ENCODE data around the gene ZNF383. TPM values are rescaled to one million over a fixed set of nuclear protein-coding genes. Genes with fewer than 3 reads are reported as not detected.
"Not testable (repeated sequence)": the region's sequence is repeated elsewhere in the genome, so short reads cannot be mapped to it uniquely, and the experiment has no call there.

The ZNF383 gene
- total and polyA plus RNA-seq, 2 of the 4 experiments (the other 2 are of a cell fraction), result 2.4 to 4.5 TPM

DNA sequence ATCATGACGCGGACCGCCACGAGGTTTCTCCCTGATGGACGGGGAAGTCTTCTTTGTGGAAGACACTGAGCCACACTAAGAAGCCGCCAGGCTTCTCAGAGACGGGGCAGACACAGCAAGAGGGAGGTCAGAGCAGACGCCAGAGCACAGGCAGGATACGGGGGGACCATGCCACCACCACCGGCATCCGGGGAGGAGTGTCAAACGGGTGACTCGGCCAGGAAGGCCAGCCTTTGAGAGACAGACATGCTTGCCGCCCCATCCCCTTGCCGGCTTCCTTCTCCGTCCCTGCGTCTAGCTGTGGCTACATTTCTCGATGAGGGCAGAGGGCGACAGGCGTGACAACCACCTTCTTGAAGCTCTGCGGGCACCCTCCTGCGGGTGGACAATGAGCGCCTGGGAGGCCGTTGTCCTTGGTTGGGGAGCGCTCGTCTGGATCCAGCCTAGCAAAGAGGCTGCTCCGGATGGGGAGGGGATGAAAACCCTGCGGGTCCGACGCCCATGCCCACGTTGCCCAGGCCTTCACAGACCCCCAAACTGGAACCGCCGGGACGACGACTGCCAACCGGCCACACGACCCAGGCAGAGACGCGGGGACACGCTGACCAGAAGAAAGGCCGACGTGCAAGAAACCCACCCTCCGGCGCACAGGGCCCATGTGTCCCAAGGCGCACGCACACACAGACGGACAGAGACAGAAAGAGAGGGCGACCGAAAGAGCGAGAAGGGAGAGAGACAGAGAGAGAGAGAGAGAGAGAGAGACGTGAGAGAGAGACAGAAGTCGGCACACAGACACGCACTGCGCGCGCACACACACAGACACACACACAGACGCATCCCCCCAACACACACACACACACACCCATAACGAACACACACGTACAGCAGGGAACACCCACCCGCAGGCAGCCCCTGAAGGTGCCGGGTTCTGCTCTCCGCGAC, 75.3 kb downstream of the ZNF383 start:
- BruUV-seq (replicated peaks); H3K36me3 ChIP-seq (ENCODE audit: control insufficient read depth, insufficient read depth, low read length); H3K56ac ChIP-seq (ENCODE audit: extremely low read depth, insufficient read depth, low read length); H2AK5ac ChIP-seq (ENCODE audit: low read depth, low read length); H2BK15ac ChIP-seq (ENCODE audit: low read depth, low read length); intact Hi-C loops (cut with micrococcal nuclease); DNase-seq; POLR2A ChIA-PET (ENCODE audit: unreplicated experiment); H4K5ac ChIP-seq (ENCODE audit: low read depth, low read length); H3K4me1 ChIP-seq (ENCODE audit: control insufficient read depth, insufficient read depth, low read length); CTCF ChIA-PET; H2AFZ ChIP-seq (replicated peaks; ENCODE audit: low read length, poor library complexity); H3K23ac ChIP-seq (ENCODE audit: low read depth, low read length); H3K18ac ChIP-seq (ENCODE audit: low read depth, low read length); H3K27ac ChIP-seq (ENCODE audit: insufficient read depth, low read length); H3K4me2 ChIP-seq (ENCODE audit: low read depth, low read length); H3K27me3 ChIP-seq (ENCODE audit: control insufficient read depth, insufficient read depth, low read length); dilution Hi-C loops (cut with HindIII; ENCODE audit: low sequenced_read_pairs, unreplicated experiment); H3K4ac ChIP-seq (ENCODE audit: low read depth, low read length); H3K79me1 ChIP-seq (ENCODE audit: low read depth in 1 of 2, low read length in 2 of 2); H2BK20ac ChIP-seq (ENCODE audit: low read depth, low read length); H4K91ac ChIP-seq (ENCODE audit: insufficient read depth, low read depth, low read length); H3K9me3 ChIP-seq (ENCODE audit: control insufficient read depth, insufficient read depth, low read length); H4K20me1 ChIP-seq (ENCODE audit: insufficient read depth, low read length); H3K14ac ChIP-seq (replicated peaks; ENCODE audit: low read depth, low read length); in situ Hi-C loops (cut with MboI; ENCODE audit: low sequenced_read_pairs); H2BK120ac ChIP-seq (ENCODE audit: low read depth, low read length); H3K9me1 ChIP-seq (ENCODE audit: insufficient read depth, low read length); H3K4me3 ChIP-seq (ENCODE audit: insufficient read depth, low read depth, low read length); H3K9ac ChIP-seq (ENCODE audit: low read depth, low read length); H2BK5ac ChIP-seq (ENCODE audit: low read depth, low read length, poor library complexity, severe bottlenecking); H4K8ac ChIP-seq (ENCODE audit: low read depth in 2 of 2, low read length in 2 of 2); ATAC-seq (ENCODE audit: low read depth); H2AK9ac ChIP-seq (replicated peaks; ENCODE audit: low read depth, low read length, poor library complexity): not testable (repeated sequence)
- 92% methylated on average over 6 of the region's 63 CpGs; no CpG with 5 or more reads in 1 of the 2 experiments for WGBS, 2 experiments (ENCODE audit: extremely low coverage in 2 of 2, insufficient read length in 1 of 2)

- H3K9me1 ChIP-seq (ENCODE audit: insufficient read depth, low read length); H4K8ac ChIP-seq (ENCODE audit: low read depth in 2 of 2, low read length in 2 of 2); H2BK20ac ChIP-seq (ENCODE audit: low read depth, low read length); dilution Hi-C loops (cut with HindIII; ENCODE audit: low sequenced_read_pairs, unreplicated experiment); BruUV-seq (replicated peaks); H4K91ac ChIP-seq (ENCODE audit: insufficient read depth, low read depth, low read length); intact Hi-C loops (cut with micrococcal nuclease); H4K5ac ChIP-seq (ENCODE audit: low read depth, low read length); H3K27ac ChIP-seq (ENCODE audit: insufficient read depth, low read length); H2AK5ac ChIP-seq (ENCODE audit: low read depth, low read length); H3K36me3 ChIP-seq (ENCODE audit: control insufficient read depth, insufficient read depth, low read length); H2BK15ac ChIP-seq (ENCODE audit: low read depth, low read length); H3K79me1 ChIP-seq (ENCODE audit: low read depth in 1 of 2, low read length in 2 of 2); H3K4me1 ChIP-seq (ENCODE audit: control insufficient read depth, insufficient read depth, low read length); H3K18ac ChIP-seq (ENCODE audit: low read depth, low read length); H3K4ac ChIP-seq (ENCODE audit: low read depth, low read length); H3K56ac ChIP-seq (ENCODE audit: extremely low read depth, insufficient read depth, low read length); H2BK120ac ChIP-seq (ENCODE audit: low read depth, low read length); POLR2A ChIA-PET (ENCODE audit: unreplicated experiment); H3K4me2 ChIP-seq (ENCODE audit: low read depth, low read length); H3K23ac ChIP-seq (ENCODE audit: low read depth, low read length); H3K9ac ChIP-seq (ENCODE audit: low read depth, low read length); H2AK9ac ChIP-seq (replicated peaks; ENCODE audit: low read depth, low read length, poor library complexity); in situ Hi-C loops (cut with MboI; ENCODE audit: low sequenced_read_pairs); H2AFZ ChIP-seq (replicated peaks; ENCODE audit: low read length, poor library complexity); H2BK5ac ChIP-seq (ENCODE audit: low read depth, low read length, poor library complexity, severe bottlenecking); DNase-seq; H3K14ac ChIP-seq (replicated peaks; ENCODE audit: low read depth, low read length); H4K20me1 ChIP-seq (ENCODE audit: insufficient read depth, low read length); H3K27me3 ChIP-seq (ENCODE audit: control insufficient read depth, insufficient read depth, low read length); CTCF ChIA-PET; H3K4me3 ChIP-seq (ENCODE audit: insufficient read depth, low read depth, low read length); ATAC-seq (ENCODE audit: low read depth); H3K9me3 ChIP-seq (ENCODE audit: control insufficient read depth, insufficient read depth, low read length): not testable (repeated sequence)
- WGBS, 2 experiments (ENCODE audit: extremely low coverage in 2 of 2, insufficient read length in 1 of 2), result no CpG with 5 or more reads among the region's 39 CpGs
These were observed 76.2 kb downstream of the ZNF383 start for GRCh38 chr19:37294246-37294645.
